T-helper 1 cell treated with Interleukin-12 subunit alpha and Interleukin-12 subunit beta and Interleukin-4 antibody, amounts not matched to agents 30 ng/mL and 1 ng/mL, for 36 hours (primary cell): ENCODE measurements around the gene COL11A1. TPM values are rescaled to one million over a fixed set of nuclear protein-coding genes. Genes with fewer than 3 reads are reported as not detected.
"Not testable (repeated sequence)": the region's sequence is repeated elsewhere in the genome, so short reads cannot be mapped to it uniquely, and the experiment has no call there.

Experiments used
- intact Hi-C: fragments of 100-400 bp; cut with micrococcal nuclease; formaldehyde crosslinking; loops from one replicate; pipeline ENCODE4 v1.15.1; 2024
- total RNA-seq: library from RNA; stranded (reverse); gene quantifications from 2 replicates; pipeline ENCODE4 v1.2.3, GENCODE V29; 2022

The COL11A1 gene
- total RNA-seq, 1 donor from 2014 or later = not detected

GRCh38 chr1:102837551-102837950 is 270.8 kb downstream of the COL11A1 start:
- intact Hi-C loops = no loop called here

- intact Hi-C loops = no loop called here
Measured at GRCh38 chr1:102836991-102837390, 271.3 kb downstream of the COL11A1 start.

- intact Hi-C loops = no loop called here
Measured at GRCh38 chr1:102834688-102835320, 273.5 kb downstream of the COL11A1 start.

GRCh38 chr1:102833151-102833550 is 275.2 kb downstream of the COL11A1 start:
- intact Hi-C loops = no loop called here

- intact Hi-C loops = not testable (repeated sequence)
Measured at GRCh38 chr1:102826706-102827105, 281.6 kb downstream of the COL11A1 start.
